GM12873 (cell line): ENCODE results near the gene ZNF714.

Source experiments
- TF ChIP-seq, protein P1 (sequence below): IDR thresholded peaks from 2 replicates; pipeline ENCODE4 v1.5.1; 2012; ENCODE audit warnings: low read depth, mild to moderate bottlenecking, moderate library complexity, low read length, control low read depth; ENCODE audit not compliant: insufficient read depth; ENCODE audit errors: missing control alignments

ZNF714 gene

GRCh38 chr19:21115430-21115829 is 33.4 kb downstream of the ZNF714 start:
- TF ChIP-seq, protein P1, sequence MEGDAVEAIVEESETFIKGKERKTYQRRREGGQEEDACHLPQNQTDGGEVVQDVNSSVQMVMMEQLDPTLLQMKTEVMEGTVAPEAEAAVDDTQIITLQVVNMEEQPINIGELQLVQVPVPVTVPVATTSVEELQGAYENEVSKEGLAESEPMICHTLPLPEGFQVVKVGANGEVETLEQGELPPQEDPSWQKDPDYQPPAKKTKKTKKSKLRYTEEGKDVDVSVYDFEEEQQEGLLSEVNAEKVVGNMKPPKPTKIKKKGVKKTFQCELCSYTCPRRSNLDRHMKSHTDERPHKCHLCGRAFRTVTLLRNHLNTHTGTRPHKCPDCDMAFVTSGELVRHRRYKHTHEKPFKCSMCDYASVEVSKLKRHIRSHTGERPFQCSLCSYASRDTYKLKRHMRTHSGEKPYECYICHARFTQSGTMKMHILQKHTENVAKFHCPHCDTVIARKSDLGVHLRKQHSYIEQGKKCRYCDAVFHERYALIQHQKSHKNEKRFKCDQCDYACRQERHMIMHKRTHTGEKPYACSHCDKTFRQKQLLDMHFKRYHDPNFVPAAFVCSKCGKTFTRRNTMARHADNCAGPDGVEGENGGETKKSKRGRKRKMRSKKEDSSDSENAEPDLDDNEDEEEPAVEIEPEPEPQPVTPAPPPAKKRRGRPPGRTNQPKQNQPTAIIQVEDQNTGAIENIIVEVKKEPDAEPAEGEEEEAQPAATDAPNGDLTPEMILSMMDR, result no peak

DNA sequence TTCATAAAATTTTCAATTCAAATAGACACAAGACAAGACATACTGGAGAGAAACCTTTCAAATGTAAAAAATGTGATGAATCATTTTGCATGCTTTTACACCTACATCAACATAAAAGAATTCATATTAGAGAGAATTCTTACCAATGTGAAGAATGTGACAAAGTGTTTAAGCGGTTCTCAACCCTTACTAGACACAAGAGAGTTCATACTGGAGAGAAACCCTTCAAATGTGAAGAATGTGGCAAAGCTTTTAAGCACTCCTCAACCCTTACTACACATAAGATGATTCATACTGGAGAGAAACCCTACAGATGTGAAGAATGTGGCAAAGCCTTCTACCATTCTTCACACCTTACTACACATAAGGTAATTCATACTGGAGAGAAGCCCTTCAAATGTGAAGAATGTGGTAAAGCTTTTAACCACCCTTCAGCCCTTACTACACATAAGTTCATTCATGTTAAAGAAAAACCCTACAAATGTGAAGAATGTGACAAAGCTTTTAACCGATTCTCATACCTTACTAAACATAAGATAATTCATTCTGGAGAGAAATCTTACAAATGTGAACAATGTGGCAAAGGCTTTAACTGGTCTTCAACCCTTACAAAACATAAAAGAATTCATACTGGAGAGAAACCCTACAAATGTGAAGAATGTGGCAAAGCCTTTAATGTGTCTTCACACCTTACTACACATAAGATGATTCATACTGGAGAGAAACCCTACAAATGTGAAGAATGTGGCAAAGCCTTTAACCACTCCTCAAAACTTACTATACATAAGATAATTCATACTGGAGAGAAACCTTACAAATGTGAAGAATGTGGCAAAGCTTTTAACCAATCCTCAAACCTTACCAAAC is 35.3 kb downstream of the ZNF714 start:
- TF ChIP-seq, protein P1, result no peak

DNA sequence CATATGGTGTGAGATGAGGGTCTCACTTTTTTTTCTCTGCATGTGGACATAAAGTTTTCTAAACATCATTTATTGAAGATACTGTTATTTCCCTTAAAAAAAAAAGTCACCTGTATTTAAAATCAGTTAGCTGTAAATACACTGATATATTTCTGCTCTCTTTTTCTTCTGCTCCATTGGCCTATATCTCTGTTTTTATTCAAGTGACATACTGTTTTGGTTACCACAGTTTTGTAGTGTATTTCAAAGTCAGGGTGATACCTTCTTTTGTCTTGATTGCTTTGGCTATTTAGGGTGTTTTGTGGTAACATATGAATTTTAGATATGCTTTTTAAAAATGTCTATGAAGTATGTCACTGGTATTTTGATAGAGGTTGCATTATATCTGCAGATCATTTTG is 44.1 kb downstream of the ZNF714 start:
- TF ChIP-seq, protein P1, result no peak

- TF ChIP-seq, protein P1, result no peak
These were observed 45.0 kb downstream of the ZNF714 start for GRCh38 chr19:21127001-21127400.

- TF ChIP-seq, protein P1, result no peak
These were observed 45.9 kb downstream of the ZNF714 start for GRCh38 chr19:21127898-21128297.

DNA sequence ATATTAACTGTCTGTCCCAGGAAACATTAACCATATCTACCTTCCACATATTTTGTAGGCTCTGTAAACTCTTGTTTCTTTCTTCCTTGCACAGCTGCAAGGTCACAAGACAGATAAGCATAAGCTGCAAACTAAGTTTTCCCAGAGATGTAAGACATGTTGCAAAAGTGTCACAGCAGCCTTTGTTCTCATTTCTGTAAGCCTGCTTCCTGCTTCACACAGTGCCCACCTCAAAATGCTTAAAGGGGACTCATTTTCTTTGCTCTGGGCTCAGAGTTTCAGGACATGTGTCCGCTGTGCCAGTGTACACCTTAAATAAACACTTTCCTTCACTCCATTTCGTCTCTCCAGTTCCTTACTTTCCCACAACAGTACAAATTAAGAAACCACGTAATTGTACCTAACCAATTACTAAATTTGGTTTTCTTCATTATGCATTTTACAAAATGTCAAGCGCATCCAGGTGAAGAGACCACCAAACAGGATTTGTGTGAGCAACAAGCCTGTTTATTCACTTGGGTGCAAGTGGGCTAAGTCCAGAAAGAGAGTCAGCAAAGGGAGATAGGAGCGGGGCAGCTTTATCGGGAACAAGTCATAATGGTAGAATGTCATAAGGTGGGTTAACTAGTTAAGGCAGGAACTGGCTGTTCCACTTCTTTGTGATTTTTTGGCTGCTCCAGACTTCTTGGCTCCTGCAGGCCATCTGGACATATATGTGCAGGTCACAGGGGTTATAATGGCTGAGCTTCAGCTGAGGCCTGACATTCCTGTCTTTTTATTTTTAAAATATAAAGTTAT is 47.1 kb downstream of the ZNF714 start:
- TF ChIP-seq, protein P1, result no peak

GRCh38 chr19:21130097-21130775 is 48.2 kb downstream of the ZNF714 start:
- TF ChIP-seq, protein P1, result no peak
